ENCODE data around the gene TRIO. TPM values are rescaled to one million over a fixed set of nuclear protein-coding genes. Genes with fewer than 3 reads are reported as not detected.

TRIO gene
- total RNA-seq, 1 donor from 2014 or later: 223 TPM

GRCh38 chr5:14510880-14511279 is 367.7 kb downstream of the TRIO start:
- ATAC-seq (ENCODE audit: low read depth): no peak
- Mint-ChIP-seq H3K36me3 (ENCODE audit: low read depth) (peaks cover 29% of the 10 kb centered on the region), H3K4me1 (no peaks in the 10 kb centered on the region), H3K9me3 (peaks cover 3% of the 10 kb centered on the region), H3K27ac (no peak overlapping the region), H3K4me3 (no peak overlapping the region), H3K27me3 (no peaks in the 10 kb centered on the region)
- ChIA-PET CTCF (no interaction called here), POLR2A (no interaction called here)
- no peak for DNase-seq
- intact Hi-C loops (cut with micrococcal nuclease): loop anchor here (5.0 kb wide), 1 partner anchor 136 kb away; no protein-coding TSS in a partner anchor
- TF ChIP-seq, protein P1, sequence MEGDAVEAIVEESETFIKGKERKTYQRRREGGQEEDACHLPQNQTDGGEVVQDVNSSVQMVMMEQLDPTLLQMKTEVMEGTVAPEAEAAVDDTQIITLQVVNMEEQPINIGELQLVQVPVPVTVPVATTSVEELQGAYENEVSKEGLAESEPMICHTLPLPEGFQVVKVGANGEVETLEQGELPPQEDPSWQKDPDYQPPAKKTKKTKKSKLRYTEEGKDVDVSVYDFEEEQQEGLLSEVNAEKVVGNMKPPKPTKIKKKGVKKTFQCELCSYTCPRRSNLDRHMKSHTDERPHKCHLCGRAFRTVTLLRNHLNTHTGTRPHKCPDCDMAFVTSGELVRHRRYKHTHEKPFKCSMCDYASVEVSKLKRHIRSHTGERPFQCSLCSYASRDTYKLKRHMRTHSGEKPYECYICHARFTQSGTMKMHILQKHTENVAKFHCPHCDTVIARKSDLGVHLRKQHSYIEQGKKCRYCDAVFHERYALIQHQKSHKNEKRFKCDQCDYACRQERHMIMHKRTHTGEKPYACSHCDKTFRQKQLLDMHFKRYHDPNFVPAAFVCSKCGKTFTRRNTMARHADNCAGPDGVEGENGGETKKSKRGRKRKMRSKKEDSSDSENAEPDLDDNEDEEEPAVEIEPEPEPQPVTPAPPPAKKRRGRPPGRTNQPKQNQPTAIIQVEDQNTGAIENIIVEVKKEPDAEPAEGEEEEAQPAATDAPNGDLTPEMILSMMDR (IDR thresholded peaks at IDR 0.05): no peak

- no peaks in the 10 kb centered on the region for H3K27me3 Mint-ChIP-seq
- H3K9me3 Mint-ChIP-seq: peaks cover 5% of the 10 kb centered on the region
- TF ChIP-seq, protein P1 (IDR thresholded peaks at IDR 0.05): no peak
- POLR2A ChIA-PET: no interaction called here
- DNase-seq (no peak), ATAC-seq (ENCODE audit: low read depth) (no peak)
- H3K36me3 Mint-ChIP-seq (ENCODE audit: low read depth): peaks cover 13% of the 10 kb centered on the region
- H3K4me3 Mint-ChIP-seq: no peak overlapping the region
- CTCF ChIA-PET: no interaction called here
- no peaks in the 10 kb centered on the region for H3K4me1 Mint-ChIP-seq
- no peak overlapping the region for H3K27ac Mint-ChIP-seq
- intact Hi-C loops (cut with micrococcal nuclease): loop anchor here (5.0 kb wide), 1 partner anchor 135 kb away; no protein-coding TSS in a partner anchor
Observed at GRCh38 chr5:14512574-14512973, 369.4 kb downstream of the TRIO start.

DNA sequence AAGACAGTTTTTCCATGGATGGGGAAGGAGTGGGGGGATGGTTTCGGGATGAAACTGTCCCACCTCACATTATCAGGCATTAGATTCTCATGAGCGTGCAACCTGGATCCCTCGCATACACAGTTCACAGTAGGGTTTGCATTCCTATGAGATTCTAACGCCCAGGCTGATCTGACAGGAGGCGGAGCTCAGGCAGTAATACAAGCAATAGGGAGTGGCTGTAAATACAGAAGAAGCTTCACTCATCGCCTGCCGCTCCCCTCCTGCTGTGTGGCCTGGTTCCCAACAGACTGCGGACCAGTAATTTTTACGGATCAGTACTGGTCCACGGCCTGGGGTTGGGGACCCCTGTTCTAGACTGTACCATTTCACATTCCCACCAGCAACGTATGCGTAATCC is 370.1 kb downstream of the TRIO start:
- intact Hi-C loops (cut with micrococcal nuclease): loop anchor here (5.0 kb wide), 1 partner anchor 134 kb away; no protein-coding TSS in a partner anchor
- DNase-seq: no peak
- no peak overlapping the region for H3K27ac Mint-ChIP-seq
- POLR2A ChIA-PET: no interaction called here
- no peaks in the 10 kb centered on the region for H3K27me3 Mint-ChIP-seq
- H3K4me3 Mint-ChIP-seq: no peak overlapping the region
- peaks cover 7% of the 10 kb centered on the region for H3K36me3 Mint-ChIP-seq (ENCODE audit: low read depth)
- H3K9me3 Mint-ChIP-seq: peaks cover 5% of the 10 kb centered on the region
- TF ChIP-seq, protein P1 (IDR thresholded peaks at IDR 0.05): no peak
- CTCF ChIA-PET: no interaction called here
- ATAC-seq (ENCODE audit: low read depth): no peak
- no peaks in the 10 kb centered on the region for H3K4me1 Mint-ChIP-seq

DNA sequence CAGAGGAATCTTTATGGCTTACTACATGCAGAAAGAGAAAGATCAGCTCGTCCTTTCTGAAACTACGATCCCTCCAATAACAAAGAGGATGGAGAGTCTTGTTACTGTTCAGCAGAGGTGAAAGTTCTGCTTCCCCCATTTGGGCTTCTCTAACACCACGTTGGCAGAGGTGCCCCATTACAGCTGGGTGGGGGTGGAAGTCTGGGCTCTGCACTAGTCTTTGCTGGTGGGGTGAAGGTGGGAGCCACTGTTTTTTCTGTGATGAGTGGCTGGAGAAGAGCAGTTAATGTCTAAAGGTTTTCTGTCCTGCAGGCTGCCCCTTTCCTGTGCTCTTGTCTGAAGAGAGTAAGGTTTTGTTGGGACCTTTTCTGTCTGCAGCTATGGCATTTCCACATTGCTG is 373.8 kb downstream of the TRIO start:
- Mint-ChIP-seq H3K4me1 (peaks cover 25% of the 10 kb centered on the region), H3K27ac (no peak overlapping the region), H3K27me3 (no peaks in the 10 kb centered on the region), H3K9me3 (peaks cover 10% of the 10 kb centered on the region), H3K36me3 (ENCODE audit: low read depth) (peaks cover 5% of the 10 kb centered on the region), H3K4me3 (no peak overlapping the region)
- ATAC-seq (ENCODE audit: low read depth) (no peak), DNase-seq (no peak)
- intact Hi-C loops (cut with micrococcal nuclease): no loop called here
- TF ChIP-seq, protein P1 (IDR thresholded peaks at IDR 0.05): no peak
- ChIA-PET CTCF (no interaction called here), POLR2A (no interaction called here)

- H3K27me3 Mint-ChIP-seq: no peaks in the 10 kb centered on the region
- ChIA-PET POLR2A (no interaction called here), CTCF (no interaction called here)
- H3K36me3 Mint-ChIP-seq (ENCODE audit: low read depth): peaks cover 5% of the 10 kb centered on the region
- TF ChIP-seq, protein P1 (IDR thresholded peaks at IDR 0.05): no peak
- no peak overlapping the region for H3K4me3 Mint-ChIP-seq
- no peak for DNase-seq
- no peak overlapping the region for H3K27ac Mint-ChIP-seq
- peaks cover 28% of the 10 kb centered on the region for H3K4me1 Mint-ChIP-seq
- no peak for ATAC-seq (ENCODE audit: low read depth)
- peaks cover 10% of the 10 kb centered on the region for H3K9me3 Mint-ChIP-seq
- intact Hi-C loops (cut with micrococcal nuclease): no loop called here
Observed at GRCh38 chr5:14518638-14519037, 375.5 kb downstream of the TRIO start.
